NCI-H1694 treated with DMSO at 0.1 percent for 48 hours (cell line): ENCODE data around the gene TRAPPC3L.
A peak's percentile ranks its signal among the peaks of the same experiment; 100 is the strongest.

Source experiments
- DNase-seq: peaks from one replicate; lab custom pipeline; 2025; lab: John Stamatoyannopoulos, UW

Gene TRAPPC3L

GRCh38 chr6:116556814-116557415, 11.4 kb upstream of the TRAPPC3L start:
- DNase-seq: no peak

DNA sequence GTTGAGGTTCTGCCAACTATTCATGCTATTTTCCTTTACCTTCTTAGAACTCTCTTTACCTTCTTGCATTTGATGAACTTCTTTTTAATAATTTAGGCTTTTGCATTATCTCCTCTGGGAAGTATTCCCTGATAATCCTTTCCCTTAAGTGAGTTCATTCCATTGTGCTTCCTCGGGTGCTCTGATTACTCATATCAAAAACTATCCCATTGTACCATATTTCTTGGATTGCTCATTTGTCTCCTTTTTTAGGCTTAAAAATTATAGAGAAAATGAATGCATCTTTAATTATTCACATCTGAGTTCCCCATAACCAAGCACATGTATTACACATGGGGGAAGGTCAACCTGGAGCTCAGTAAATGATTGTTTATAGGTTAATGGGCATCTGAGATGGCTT, 10.6 kb upstream of the TRAPPC3L start:
- no peak for DNase-seq

- no peak for DNase-seq
These were observed 8.0 kb upstream of the TRAPPC3L start, which contains the start of gene CALHM4 for GRCh38 chr6:116553451-116553850. CALHM4 (plus strand) TSS chr6:116553751; CDS start chr6:116553794, 43 bp downstream.

GRCh38 chr6:116550796-116551195, 5.3 kb upstream of the TRAPPC3L start:
- no peak for DNase-seq

- no peak for DNase-seq
These were observed 1.9 kb upstream of the TRAPPC3L start for GRCh38 chr6:116547358-116547757.

DNA sequence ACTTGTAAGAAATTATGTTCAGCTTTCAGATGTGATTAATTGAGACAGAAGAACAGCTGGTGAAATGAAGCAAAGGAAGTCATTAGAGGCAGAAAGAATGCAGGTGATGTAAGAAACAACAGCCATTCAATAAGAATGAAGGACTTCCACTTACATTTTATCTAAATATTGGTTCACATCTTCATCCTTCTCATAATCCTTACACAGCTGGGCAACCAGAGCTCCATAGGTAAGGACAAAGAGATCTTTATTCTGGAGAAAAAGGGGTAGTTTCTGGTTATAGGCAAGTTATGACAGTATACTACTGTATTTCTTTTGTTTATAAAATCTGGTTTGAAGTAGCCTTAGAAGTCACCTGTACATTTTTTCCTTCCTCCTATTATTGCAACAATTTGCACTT, 2.3 kb downstream of the TRAPPC3L start:
- DNase-seq: no peak

DNA sequence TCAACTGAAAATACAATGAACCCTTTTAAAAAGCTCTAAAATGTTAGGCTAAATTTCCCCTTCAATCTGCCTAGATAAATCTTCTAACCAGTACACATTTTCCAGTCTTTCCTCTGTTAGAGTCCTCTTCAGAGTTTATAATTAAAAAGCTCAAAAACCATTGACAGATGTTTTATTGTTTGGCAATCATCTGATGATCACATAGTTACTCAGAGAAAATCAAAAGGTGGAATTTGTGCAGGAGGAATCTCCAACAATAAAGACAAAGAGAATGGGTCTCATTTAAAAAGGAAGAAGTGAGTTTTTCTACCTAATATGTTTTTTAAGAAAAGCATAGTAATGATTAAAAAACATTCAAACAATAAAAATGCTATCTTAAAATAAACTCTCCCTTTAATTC, 3.1 kb downstream of the TRAPPC3L start:
- DNase-seq: no peak

DNA sequence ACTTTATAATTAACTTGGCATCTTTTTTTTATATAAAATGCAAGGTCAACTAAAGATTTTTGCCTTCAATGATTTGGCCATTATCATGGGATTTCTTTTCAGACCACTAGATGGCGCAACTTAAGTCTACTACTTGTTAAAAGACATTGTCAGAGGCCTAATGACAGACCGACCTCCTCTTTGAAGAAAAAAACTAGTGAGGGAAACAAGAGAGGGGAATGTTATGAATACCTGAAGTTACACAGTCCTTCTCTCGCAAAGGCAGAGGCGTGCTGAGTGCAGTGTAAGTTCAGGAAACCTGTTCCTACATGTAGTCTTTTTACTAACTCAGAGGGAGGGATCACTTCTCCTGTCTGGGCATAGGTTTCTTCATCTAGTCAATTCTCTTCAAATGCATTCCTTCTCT, 9.3 kb downstream of the TRAPPC3L start:
- peak; percentile 71 for DNase-seq

DNA sequence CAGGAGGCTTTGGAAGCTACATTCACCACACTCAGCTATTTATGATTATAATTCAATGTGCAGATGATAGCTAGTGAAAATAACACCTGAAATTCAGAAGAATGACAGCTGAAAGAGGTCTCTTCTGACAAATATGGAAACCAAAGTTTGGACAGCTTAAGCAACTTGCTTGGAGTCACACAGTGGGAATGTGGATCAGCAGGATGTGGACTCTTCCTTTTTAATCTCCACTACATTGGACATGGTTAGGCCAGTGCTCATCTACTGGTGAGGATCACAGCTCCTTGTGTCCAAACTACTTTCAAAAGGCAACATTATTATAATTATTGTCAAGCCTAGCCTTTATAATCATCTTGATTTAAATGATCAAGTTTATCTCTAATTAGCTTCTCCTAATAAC, 10.4 kb downstream of the TRAPPC3L start:
- DNase-seq: no peak

DNA sequence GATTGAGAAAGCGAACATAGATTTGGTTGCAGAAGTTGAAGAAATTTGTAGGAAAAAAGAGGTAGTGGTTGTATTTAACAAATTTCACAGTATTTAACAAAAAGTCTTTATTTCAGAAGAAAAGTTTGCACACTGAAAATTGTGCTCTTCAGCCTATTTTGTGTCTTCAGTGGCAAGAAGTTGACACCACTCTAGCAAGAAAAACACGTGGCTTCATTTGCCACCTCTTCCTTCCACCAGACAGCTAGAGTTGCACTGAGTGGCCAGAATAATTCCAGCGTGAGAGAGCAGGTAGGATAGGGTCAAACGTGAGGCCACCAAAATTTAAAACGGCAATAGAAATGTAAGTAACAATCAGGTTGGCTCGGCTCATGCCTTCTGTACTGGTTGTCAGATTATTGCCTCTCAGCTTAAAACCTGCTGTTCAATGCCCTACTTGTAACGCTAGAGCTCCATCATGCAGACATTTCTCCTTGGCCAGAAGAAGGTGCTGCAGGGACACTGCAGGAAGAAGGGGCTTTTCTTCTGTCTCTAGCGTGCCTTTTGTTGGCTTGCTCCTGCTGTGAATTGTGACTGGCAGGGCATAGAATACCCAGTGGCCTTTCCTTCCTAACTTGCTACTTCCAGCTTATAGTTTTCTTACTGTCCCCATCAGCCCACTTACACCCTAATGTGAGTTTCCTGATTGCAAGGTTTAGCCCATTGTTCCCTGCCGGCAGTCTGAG, 12.1 kb downstream of the TRAPPC3L start:
- DNase-seq: no peak

GRCh38 chr6:116531675-116532570, 13.6 kb downstream of the TRAPPC3L start:
- DNase-seq: peak; percentile 57

GRCh38 chr6:116530436-116530835, 15.0 kb downstream of the TRAPPC3L start:
- DNase-seq: no peak

GRCh38 chr6:116529466-116530290, 15.8 kb downstream of the TRAPPC3L start:
- DNase-seq: no peak

GRCh38 chr6:116528780-116529179, 16.7 kb downstream of the TRAPPC3L start:
- DNase-seq: no peak

GRCh38 chr6:116528133-116528532, 17.4 kb downstream of the TRAPPC3L start:
- no peak for DNase-seq

- DNase-seq: no peak
These were observed 21.2 kb downstream of the TRAPPC3L start for GRCh38 chr6:116524236-116524635.

- DNase-seq: no peak
These were observed 22.6 kb downstream of the TRAPPC3L start for GRCh38 chr6:116522896-116523295.

- no peak for DNase-seq
These were observed 26.7 kb downstream of the TRAPPC3L start for GRCh38 chr6:116518621-116519368.

GRCh38 chr6:116515141-116515540, 30.3 kb downstream of the TRAPPC3L start:
- DNase-seq: no peak

DNA sequence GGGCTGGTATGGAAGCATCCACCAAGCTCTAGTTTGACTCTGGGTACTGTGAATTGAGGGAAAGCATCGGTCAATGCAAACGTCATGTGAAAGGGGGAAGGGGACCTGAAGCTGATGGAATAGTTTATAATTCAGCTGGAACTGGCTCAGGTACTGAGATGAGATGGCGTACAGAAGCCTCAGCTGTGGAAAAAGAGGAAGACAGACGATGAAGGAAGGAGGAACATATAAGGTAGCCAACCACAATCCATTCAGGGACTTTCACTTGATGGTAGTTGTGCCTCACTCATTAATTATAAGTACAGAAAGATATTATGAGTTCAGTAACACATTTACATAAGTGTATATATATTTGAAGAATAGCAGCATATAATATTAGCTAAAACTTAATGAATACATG, 31.4 kb downstream of the TRAPPC3L start:
- no peak for DNase-seq

DNA sequence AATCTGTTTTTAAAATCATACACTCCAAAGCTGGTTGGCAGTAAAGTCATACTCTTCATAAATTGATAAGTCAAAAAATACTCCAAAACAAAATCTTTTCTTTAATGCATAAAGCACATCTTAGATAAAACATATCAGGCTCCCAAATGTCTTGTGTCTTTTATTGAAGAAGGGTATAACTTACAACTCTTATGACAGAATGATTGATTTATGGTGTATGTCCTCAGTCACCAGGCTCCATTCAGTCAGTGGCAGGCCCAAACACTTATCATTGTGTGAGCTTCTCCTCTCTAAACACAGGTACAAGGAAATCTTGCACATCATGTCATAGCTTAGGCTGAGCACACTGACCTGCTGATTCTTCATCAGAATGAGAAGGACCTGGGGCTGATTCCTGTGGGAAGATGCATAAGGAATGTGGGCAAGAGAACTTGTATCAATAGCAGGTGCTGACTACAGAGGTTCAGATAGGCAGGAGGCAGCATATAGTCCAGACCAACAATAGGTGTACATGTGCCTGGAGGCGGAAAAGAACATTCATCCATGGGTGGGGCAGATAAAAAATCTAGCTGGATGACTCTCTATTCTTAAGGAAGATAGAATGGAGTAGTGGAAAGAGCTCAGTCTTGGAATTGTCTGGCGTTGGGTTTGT, 32.1 kb downstream of the TRAPPC3L start:
- no peak for DNase-seq
